GM19193 (cell line): ENCODE results near the gene RPS3.

Experiments
- POLR2A ChIP-seq: IDR thresholded peaks from 4 replicates; pipeline ENCODE4 v1.6.1; 2011; ENCODE audit not compliant: insufficient read depth, insufficient read length; ENCODE audit errors: extremely low read depth

RPS3 gene

GRCh38 chr11:75399344-75400145, at the start of gene RPS3:
Gene RPS3, plus strand, starts transcription at chr11:75399518. Its CDS starts 30 bp downstream, at chr11:75399548.
- peak; percentile 98 for TF ChIP-seq POLR2A

GRCh38 chr11:75349521-75350116, 49.7 kb upstream of the RPS3 start:
- TF ChIP-seq POLR2A: no peak

DNA sequence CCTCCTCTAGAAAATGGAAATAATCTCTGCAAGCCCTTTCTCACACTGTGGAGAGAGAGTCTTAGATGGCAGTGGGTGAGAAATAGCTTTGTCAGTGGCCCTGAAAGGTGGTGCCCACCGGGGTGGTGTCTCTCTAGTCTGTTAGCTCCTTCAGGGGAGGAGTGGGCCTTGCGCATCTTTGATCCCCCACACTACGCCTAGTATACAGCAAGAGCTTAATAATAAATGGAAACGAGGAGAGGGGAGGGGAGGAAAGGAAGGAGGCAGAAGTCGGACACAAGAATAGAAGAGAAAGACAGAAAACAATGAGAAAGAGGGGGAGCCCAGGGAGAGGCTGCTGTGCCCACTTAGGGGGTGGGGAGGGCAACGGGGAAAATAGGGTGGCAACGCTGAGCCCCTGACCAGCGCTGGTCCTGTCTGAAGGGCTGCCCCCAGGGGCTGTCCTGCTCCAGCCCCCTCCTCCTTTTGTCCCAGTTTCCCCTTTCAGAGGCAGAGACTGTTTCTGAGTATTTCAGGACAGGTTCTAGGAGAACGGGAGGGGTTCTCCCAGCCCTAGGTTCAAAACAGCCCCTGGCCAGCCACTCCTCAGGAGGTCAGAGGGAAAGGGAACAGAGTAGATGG, 49.1 kb upstream of the RPS3 start:
- TF ChIP-seq POLR2A: no peak

GRCh38 chr11:75350743-75351540, 48.4 kb upstream of the RPS3 start:
- no peak for TF ChIP-seq POLR2A

DNA sequence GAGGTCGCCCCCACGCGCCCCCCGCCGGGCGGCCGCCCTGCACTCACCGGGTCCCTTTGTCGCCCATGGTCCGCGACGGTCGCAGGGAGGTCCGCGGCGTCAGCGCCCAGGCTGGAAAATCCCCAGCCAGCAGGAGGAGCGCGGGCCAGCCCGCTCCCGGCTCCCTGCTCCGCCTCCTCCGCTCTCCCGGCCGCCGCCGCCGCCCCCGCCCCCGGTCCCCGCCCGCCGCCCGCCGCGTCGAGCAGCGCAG, 47.9 kb upstream of the RPS3 start, which contains the start of gene ARRB1:
Gene ARRB1, minus strand, starts transcription at position 121 of the 250 bp plus-strand sequence. Its CDS starts 54 bp downstream, at position 67.
- TF ChIP-seq POLR2A: no peak

DNA sequence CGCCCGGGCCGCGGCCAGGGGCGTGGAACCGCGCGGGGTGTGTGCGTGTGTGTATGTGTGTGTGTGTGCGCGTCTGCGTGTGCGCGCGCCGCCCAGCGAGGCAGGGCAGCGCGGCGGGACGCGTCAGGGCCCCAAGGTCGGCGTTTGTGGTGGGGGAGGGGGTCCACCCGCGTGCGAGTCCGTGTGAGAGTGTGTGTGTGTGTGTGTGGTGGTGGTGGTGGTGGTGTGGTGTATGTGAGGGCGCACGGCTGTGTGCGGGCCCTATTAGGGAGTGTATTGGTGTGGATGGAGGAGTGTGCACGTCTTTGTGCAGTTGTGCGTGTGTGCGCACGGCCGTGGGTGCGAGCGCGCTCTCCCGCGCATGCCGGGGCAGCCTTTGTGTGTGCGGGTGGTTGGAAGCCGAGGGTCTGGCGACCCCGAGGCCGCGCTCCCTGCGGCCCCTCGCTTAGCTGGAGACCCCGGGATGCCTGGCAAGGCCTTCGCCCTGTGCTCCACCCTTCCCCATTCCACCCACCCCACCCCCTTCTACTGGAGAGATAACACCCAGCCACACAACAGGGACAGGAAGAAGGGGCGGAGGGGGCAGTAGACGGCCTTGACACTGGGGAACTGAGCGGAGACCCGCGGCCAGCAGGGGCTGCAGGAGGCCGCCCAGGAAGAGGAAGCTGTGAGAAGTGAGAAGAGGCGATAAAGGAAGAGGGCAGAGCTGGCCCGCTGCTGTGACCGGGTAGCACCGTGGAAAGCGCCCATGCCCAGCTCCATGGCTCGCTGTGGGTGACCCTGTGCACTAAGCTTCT, 47.3 kb upstream of the RPS3 start:
- no peak for TF ChIP-seq POLR2A

- no peak for TF ChIP-seq POLR2A
Observed at GRCh38 chr11:75352588-75353206, 46.6 kb upstream of the RPS3 start.

- no peak for TF ChIP-seq POLR2A
Observed at GRCh38 chr11:75355051-75355450, 44.3 kb upstream of the RPS3 start.

DNA sequence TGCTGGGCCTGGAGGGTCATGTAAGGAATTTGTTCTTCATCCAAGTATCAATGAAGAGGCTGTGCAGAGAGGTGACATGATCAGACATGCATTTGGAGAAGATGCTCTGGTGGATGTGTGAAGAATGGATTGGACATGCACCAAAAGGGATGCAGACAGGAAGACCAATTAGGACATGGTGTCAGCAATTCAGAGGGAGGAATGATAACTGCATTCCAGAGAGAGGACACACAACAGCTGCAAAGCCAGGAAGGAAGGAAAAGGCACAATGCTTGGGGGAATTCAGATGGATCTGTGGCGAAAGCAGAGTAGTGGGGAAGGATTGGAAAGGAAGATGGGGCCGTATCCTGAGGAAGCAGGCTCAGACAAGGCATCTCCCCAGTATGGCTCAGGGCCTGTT, 42.7 kb upstream of the RPS3 start:
- no peak for TF ChIP-seq POLR2A

DNA sequence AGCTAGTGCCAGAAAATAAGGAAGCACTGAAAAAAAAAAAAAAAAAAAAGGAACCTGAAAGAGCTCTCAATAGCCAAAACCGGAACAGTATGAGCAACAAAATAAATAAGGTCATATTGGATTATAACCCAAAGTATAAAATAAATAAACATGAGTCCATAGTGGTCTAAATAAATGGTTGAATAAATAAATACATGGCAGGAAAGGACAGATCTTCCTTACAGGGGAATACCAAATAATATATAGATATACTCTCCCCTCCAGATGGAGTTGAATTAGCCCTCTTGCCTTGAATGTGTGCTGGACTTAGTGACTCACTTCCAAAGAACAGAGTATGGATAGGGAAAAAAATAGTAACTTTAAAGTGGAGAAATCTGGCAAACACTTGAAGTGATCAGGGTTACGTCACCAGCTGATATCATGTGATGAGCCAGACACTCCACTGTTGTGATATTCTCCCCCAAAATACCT, 33.6 kb upstream of the RPS3 start:
- no peak for TF ChIP-seq POLR2A

GRCh38 chr11:75369560-75370255, 29.6 kb upstream of the RPS3 start:
- TF ChIP-seq POLR2A: no peak

DNA sequence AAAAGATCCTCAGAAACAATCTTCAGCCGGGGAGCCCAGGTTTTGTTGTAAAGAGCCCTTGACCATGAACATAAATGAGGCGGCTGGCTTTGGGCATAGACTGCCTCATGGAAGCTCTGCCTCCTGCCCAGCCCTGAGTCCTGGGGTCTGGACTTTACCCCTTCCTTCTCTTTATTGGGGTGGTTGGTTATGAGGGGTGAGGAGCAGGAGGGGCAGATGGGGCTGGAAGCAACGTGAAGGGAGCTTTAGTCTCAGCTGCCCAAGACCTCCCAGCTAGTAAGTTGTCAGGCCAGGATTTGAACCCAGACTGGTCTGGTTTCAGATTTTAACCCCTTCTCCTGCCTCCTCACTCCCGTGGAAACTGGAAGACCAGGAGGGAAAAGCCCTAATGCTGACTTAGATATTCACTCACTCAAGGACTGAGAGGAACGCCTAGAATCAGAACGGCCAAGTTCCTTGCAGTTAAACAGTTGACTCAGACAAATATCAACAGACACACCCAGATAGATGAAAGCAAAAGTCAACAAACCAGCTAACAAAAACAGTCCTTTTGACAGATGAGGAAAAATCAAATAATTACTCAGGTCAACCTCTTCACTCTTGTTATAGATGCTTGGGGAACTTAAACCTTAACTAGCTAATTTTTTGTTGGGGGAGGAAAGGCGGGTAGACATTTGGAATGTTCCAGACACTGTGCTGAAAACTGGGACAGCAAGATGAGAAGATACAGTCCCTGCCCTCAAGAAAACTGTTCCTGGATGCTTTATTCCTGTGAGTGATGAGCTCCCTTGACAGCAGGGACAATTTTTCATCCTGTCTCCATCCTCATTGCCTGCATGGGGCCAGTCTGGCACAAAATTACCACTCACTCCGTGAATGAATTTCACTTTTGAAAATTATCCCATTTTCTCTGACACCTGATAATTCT, 27.1 kb upstream of the RPS3 start:
- no peak for TF ChIP-seq POLR2A
